ENCODE results near the gene ARSJ.

GRCh38 chr4:113953888-113954287, 25.6 kb downstream of the ARSJ start:
- TF ChIP-seq, protein P1, sequence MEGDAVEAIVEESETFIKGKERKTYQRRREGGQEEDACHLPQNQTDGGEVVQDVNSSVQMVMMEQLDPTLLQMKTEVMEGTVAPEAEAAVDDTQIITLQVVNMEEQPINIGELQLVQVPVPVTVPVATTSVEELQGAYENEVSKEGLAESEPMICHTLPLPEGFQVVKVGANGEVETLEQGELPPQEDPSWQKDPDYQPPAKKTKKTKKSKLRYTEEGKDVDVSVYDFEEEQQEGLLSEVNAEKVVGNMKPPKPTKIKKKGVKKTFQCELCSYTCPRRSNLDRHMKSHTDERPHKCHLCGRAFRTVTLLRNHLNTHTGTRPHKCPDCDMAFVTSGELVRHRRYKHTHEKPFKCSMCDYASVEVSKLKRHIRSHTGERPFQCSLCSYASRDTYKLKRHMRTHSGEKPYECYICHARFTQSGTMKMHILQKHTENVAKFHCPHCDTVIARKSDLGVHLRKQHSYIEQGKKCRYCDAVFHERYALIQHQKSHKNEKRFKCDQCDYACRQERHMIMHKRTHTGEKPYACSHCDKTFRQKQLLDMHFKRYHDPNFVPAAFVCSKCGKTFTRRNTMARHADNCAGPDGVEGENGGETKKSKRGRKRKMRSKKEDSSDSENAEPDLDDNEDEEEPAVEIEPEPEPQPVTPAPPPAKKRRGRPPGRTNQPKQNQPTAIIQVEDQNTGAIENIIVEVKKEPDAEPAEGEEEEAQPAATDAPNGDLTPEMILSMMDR (conservative IDR thresholded peaks at IDR 0.05; ENCODE audit: low read depth, low read length), result no peak
- no peak for TF ChIP-seq EZH2 (IDR thresholded peaks at IDR 0.05; ENCODE audit: low read length, unreplicated experiment)
